Fibroblast of skin of abdomen (primary cell): ENCODE measurements around the gene PTGES3.

Experiments
- DNase-seq: peaks from one replicate; pipeline ENCODE4 v3.0.0-alpha.2; 2013

The PTGES3 gene

DNA sequence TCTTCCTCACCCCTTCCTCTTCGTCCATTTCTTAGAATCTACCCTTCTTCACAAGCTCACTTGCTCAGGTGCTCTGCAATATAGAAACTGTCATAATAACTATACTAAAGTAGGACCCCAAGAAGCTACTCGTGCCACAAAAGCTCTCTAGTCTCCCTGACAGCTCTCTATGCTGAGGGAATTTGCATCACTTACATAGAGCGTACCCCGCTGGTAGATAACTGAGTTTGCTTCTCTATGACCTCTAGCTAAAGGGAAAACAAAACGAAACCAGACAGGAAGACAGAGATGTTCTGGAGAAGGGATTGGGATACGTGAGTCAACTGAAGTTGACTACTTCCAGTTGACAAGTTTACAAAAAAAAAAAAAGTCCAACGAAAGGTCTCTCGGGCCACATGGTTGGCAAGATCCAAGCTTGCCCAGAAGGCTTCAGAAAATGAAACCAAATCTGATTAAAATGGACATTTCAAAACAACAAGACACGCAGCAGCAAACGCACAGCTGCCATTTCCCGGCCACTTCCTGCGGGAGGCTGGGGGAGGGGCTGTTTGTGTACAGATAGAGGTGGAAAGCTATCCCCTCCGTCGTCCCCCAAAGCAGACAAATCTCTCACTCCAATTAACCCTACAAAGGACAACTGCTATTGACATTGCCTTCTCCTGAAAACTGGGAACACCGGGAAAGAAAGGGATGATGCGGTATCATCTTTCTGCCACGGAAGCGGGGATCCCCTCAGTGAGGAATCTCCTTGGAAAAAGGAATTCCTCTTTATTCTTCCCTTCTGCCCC lies 59.2 kb downstream of the PTGES3 start:
- DNase-seq, result peak; percentile 34

DNA sequence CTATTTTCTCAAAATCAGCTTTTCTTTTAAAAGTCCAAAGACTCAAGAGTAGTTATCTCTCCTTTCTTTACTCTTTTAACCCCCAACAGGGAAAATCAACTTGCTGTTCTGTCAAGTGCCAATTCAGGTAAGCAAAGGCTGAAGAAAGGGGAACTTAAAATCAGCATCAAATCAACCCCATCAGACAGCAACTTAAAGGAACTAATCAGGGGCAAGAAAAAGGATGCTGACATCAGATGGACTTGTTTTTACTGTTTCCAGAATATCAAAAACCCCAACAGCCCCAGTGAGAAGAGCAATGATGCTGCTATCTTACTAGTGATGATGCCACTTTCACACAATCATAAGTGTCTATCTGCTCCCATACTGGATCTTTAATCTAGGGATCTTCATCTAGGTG lies 61.4 kb downstream of the PTGES3 start:
- DNase-seq, result no peak

DNA sequence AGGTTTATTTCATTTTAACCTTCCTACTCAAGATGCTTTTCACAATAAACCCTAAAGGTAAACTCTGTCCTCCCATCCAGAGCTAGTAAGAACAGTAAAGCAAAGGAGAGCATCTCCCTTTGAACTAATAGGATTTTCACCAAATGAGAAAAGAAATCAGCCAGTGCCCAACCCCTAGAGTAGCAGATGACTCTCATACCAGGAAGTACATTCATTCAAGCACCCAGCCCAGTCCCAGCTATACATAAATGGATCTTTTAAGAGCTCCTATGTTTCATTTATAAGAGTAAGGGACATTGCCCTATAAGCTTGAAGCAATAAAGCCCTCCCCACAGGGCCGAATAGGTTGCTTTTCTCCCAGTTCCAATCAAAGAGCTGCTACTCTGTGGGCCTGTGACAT lies 65.5 kb downstream of the PTGES3 start:
- DNase-seq, result no peak

DNA sequence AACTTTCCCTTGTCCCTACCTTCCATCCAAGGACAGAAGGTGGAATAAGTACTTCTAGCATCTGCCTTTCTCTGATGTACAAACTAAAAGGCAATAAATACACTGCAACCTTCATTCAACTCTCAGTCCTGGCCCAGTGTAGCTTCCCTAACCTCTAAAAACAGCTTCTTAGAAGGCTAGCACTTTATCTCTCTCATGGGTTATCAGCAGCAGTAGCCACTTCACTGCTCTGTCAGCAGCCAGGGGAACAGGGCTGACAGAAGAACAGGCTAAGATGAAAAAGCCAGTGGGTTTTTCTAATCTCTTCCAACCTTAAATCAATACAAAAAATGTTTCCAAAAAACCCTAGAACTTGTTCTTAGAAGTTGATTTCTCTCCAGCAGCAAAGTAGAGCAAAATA lies 71.2 kb downstream of the PTGES3 start:
- DNase-seq, result no peak

DNA sequence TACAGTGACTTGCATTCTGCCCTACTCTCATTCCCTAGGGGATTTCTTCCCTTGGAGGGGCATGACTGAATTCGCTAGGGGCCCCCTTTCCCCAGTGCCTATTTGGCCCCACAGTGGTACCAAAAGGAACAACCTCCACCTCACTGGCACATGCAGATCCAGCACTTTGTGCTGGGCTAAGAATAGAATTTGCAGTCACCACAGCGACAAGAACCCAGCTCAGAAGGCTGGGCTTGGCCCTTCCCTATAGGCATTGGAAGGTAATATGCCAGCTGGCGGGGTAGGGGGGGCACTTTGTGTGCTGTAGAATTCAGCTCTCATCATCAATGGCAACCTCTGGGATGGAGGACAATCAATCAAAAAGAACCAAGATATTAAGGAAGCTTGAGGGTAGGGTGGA lies 71.8 kb downstream of the PTGES3 start:
- DNase-seq, result no peak

DNA sequence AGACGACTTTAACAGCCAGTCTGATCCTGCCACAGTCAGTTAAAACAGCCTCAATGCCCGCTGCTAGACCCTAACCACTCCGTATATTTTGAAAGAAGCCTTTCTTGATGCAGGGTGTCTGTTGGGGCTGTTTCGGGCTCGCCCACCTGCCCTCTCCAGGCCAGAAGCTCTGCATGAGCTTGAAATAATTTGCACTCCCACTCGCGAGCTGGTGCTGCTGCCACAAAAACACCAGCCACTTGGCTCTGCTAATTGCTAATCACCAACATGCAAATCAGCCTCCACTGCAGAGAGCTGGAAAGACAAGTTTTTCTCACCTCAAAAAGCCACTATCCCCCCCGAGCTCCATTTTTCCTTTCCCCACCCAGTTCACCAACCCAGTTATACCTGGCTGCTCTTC lies 73.5 kb downstream of the PTGES3 start:
- no peak for DNase-seq
